Testis (tissue), 3 donors: ENCODE data around the gene PPM1M. TPM values are rescaled to one million over a fixed set of nuclear protein-coding genes. Genes with fewer than 3 reads are reported as not detected.

Source experiments
- DNase-seq: peaks from one replicate; pipeline ENCODE4 v3.0.0-alpha.2; 2019
- H3K27ac ChIP-seq, 2 donors: fragments of 200-600 bp; sonication (generic); one replicate each; pipeline ENCODE4 v1.5.1; 2019
- H3K27me3 ChIP-seq: fragments of 200-600 bp; sonication (generic); one replicate; pipeline ENCODE4 v1.5.1; 2019
- H3K36me3 ChIP-seq: fragments of 200-600 bp; sonication (generic); one replicate; pipeline ENCODE4 v1.5.1; 2017; ENCODE audit warnings: low read depth; ENCODE audit errors: missing control alignments
- H3K4me1 ChIP-seq: fragments of 200-600 bp; sonication (generic); one replicate; pipeline ENCODE4 v1.5.1; 2019
- H3K4me3 ChIP-seq, 2 donors: fragments of 200-600 bp; sonication (generic); one replicate each; pipeline ENCODE4 v1.5.1; 2017 to 2019
- H3K9me3 ChIP-seq: fragments of 200-600 bp; sonication (generic); one replicate; pipeline ENCODE4 v1.5.1; 2017
- POLR2A ChIP-seq: fragments of 450-650 bp; IDR thresholded peaks from one replicate; pipeline ENCODE4 v1.6.1; 2017; ENCODE audit warnings: antibody characterized with exemption, mild to moderate bottlenecking, moderate library complexity
- WGBS, 2 donors: methylation state at CpG; one replicate each; pipeline ENCODE4 v1.1.5; 2018; 5-methylcytosine and 5-hydroxymethylcytosine counted together
- intact Hi-C: fragments of 100-400 bp; cut with DNase I; formaldehyde crosslinking; loops from one replicate; pipeline ENCODE4 v1.15.1; 2023; ENCODE audit warnings: low total_unique reads
- polyA plus RNA-seq: library from polyadenylated mRNA; stranded (reverse); fragments of 350-450 nt; fragmentation: Illumina TruSeq; extraction: RNeasy Lipid Tissue Mini Kit (QIAGEN cat#74804); gene quantifications from one replicate; pipeline ENCODE4 v1.2.3, GENCODE V29; 2014; ENCODE audit warnings: low read depth, low replicate concordance; ENCODE audit not compliant: insufficient read depth
- total RNA-seq, 2 donors: library from RNA; depleted of rRNA; stranded (reverse); fragments of >200 nt; gene quantifications; one replicate each; pipeline ENCODE4 v1.2.3, GENCODE V29; 2016
- TF ChIP-seq, protein P1 (sequence below), 3 experiments: fragments of 450-650 bp in 2 of 3; fragments of 200-600 bp in 1 of 3; sonication (generic) in 1 of 3; IDR thresholded peaks; one replicate each; pipeline ENCODE4 v1.5.1; 2016 to 2019; ENCODE audit warnings: antibody characterized with exemption in 3 of 3, mild to moderate bottlenecking in 2 of 3, moderate library complexity in 1 of 3

Gene PPM1M
- total and polyA plus RNA-seq, 3 donors from 2014 or later: 12.9 to 22.2 (median 15.2) TPM

DNA sequence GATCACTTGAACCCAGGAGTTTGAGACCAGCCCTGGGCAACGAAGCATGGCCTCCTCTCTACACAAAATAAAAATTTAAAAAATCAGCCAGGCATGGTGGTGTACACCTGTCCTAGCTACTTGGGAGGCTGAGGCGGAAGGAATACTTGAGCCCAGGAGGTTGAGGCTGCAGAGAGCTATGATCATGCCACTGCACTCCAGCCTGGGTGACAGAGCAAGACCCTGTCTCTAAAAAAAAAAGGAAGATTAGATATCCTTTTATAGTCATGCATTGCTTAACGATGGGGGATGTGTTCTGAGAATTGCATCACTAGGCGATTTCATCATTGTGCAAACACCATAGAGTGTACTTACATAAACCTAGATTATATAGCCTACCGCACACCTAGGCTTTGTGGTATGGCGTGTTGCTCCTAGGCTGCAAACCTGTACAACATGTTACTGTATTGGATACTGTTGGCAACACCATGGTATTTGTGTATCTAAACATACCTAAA lies 35.0 kb upstream of the PPM1M start:
- intact Hi-C loops: no loop called here
- Histone ChIP-seq H3K9me3 (no peaks in the 10 kb centered on the region), H3K27me3 (no peaks in the 10 kb centered on the region), H3K4me1 (no peaks in the 10 kb centered on the region), H3K36me3 (no peaks in the 10 kb centered on the region), H3K27ac (no peak overlapping the region), H3K4me3 (no peak overlapping the region)
- TF ChIP-seq, protein P1, sequence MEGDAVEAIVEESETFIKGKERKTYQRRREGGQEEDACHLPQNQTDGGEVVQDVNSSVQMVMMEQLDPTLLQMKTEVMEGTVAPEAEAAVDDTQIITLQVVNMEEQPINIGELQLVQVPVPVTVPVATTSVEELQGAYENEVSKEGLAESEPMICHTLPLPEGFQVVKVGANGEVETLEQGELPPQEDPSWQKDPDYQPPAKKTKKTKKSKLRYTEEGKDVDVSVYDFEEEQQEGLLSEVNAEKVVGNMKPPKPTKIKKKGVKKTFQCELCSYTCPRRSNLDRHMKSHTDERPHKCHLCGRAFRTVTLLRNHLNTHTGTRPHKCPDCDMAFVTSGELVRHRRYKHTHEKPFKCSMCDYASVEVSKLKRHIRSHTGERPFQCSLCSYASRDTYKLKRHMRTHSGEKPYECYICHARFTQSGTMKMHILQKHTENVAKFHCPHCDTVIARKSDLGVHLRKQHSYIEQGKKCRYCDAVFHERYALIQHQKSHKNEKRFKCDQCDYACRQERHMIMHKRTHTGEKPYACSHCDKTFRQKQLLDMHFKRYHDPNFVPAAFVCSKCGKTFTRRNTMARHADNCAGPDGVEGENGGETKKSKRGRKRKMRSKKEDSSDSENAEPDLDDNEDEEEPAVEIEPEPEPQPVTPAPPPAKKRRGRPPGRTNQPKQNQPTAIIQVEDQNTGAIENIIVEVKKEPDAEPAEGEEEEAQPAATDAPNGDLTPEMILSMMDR (IDR thresholded peaks at IDR 0.05): no peak
- TF ChIP-seq POLR2A: no peak
- WGBS, 2 donors: 84 to 90% methylated on average over 6 of the region's 6 CpGs
- DNase-seq: no peak

DNA sequence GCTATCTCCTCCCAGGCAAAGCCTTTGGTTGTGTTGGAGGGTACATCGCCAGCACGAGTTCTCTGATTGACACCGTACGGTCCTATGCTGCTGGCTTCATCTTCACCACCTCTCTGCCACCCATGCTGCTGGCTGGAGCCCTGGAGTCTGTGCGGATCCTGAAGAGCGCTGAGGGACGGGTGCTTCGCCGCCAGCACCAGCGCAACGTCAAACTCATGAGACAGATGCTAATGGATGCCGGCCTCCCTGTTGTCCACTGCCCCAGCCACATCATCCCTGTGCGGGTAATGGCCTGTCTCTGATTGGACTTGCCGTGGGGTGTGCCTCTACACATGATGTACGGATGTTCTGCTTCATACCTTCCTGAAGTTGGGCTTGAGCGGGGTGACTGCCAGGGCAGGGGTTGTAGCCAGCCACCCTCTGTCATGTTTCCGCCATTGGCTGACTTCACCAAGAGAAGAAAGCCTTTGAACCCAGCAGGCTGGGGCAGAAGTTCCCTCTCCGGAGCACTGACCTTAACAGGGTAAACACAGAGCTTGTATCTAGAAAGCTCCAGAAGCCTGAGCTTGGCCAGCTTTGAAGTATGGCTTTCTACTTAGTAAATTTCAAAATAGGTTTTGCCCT lies 34.2 kb upstream of the PPM1M start:
- Histone ChIP-seq H3K27ac (no peak overlapping the region), H3K9me3 (no peaks in the 10 kb centered on the region), H3K27me3 (no peaks in the 10 kb centered on the region), H3K4me1 (peaks cover under 1% of the 10 kb centered on the region), H3K36me3 (no peaks in the 10 kb centered on the region), H3K4me3 (no peak overlapping the region)
- 91 to 95% methylated on average over 16 to 18 of the region's 18 CpGs for WGBS, 2 donors
- intact Hi-C loops: no loop called here
- no peak for TF ChIP-seq POLR2A
- TF ChIP-seq, protein P1 (IDR thresholded peaks at IDR 0.05): no peak
- DNase-seq: no peak

DNA sequence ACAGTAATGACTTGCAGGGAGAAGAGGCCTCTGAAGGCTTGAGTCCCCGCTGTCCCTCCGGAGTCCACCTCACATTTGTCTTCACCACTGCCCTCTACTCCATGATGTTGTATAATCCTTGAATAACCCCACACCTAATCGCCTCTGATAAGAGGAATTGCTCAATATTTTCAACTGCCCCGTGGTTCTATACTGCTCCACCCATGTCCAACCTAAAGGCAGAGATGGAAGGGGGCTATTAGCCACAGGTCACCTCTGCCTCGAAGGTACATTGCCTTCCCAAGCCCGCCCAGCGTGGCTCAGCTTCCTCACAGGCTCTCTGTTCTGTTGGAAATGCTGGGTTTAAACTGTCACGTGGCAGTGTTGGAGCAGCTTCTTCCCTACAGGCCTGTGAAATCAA lies 32.6 kb upstream of the PPM1M start:
- no peaks in the 10 kb centered on the region for H3K36me3 ChIP-seq
- TF ChIP-seq, protein P1 (IDR thresholded peaks at IDR 0.05): no peak
- no peak for TF ChIP-seq POLR2A
- H3K9me3 ChIP-seq: no peaks in the 10 kb centered on the region
- H3K27me3 ChIP-seq: no peaks in the 10 kb centered on the region
- no peak overlapping the region for H3K4me3 ChIP-seq
- DNase-seq: no peak
- H3K27ac ChIP-seq: no peak overlapping the region
- peaks cover 9% of the 10 kb centered on the region for H3K4me1 ChIP-seq
- intact Hi-C loops: no loop called here
- 80 to 85% methylated on average over 8 of the region's 8 CpGs for WGBS, 2 donors

DNA sequence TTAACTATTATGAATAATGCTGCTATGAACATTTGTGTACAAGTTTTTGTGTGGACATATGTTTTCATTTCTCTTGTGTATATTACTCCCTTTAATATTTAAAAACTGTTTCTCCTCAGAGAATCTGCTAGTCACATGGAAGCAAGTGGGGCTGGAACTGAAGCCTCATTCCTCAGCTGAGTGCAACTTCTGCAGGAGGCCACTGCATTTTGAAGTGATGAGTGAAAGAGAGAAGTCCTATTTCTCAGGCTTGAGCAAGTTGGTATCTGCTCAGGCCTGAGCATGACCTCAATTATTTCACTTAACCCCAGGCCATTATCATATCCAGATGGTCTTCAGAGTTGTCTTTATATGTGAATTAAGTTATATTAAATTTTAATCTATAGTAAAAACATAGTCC lies 31.7 kb upstream of the PPM1M start:
- H3K4me1 ChIP-seq: peaks cover 9% of the 10 kb centered on the region
- no peaks in the 10 kb centered on the region for H3K9me3 ChIP-seq
- DNase-seq: no peak
- H3K4me3 ChIP-seq: no peak overlapping the region
- no peaks in the 10 kb centered on the region for H3K27me3 ChIP-seq
- intact Hi-C loops: no loop called here
- H3K36me3 ChIP-seq: no peaks in the 10 kb centered on the region
- TF ChIP-seq, protein P1 (IDR thresholded peaks at IDR 0.05): no peak
- no peak for TF ChIP-seq POLR2A
- H3K27ac ChIP-seq: no peak overlapping the region

DNA sequence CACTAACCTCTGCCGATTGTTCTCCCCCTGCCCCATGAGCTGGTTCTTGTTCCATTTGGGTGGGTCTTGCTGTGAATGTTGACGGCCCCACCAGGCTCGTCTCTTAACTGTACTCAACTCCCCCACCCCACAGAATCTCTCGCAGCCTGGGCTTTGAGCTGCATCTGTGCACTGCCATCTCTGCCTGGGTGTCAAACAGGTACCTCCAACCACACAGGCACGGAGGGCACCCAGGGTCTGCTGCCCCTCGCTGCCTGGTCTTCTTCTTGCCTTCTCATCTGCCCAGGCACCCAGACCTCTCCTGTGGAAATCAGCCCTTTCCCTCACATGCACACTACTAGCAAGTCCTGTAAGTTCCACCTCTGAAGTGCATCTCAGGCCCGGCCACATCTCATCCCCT lies 30.2 kb upstream of the PPM1M start:
- no peak overlapping the region for H3K4me3 ChIP-seq
- no peak overlapping the region for H3K27ac ChIP-seq
- no peak for TF ChIP-seq POLR2A
- TF ChIP-seq, protein P1 (IDR thresholded peaks at IDR 0.05): no peak
- peaks cover 9% of the 10 kb centered on the region for H3K4me1 ChIP-seq
- intact Hi-C loops: no loop called here
- H3K27me3 ChIP-seq: no peaks in the 10 kb centered on the region
- no peaks in the 10 kb centered on the region for H3K36me3 ChIP-seq
- 86 to 91% methylated on average over 7 of the region's 7 CpGs for WGBS, 2 donors
- H3K9me3 ChIP-seq: no peaks in the 10 kb centered on the region
- DNase-seq: no peak
